Measurements from ENCODE around the gene TMEM184B. TPM values are rescaled to one million over a fixed set of nuclear protein-coding genes. Genes with fewer than 3 reads are reported as not detected.
"Not testable (repeated sequence)": the region's sequence is repeated elsewhere in the genome, so short reads cannot be mapped to it uniquely, and the experiment has no call there.

The TMEM184B gene
- polyA plus RNA-seq, 4 donors, result 7.3 to 47.4 (median 20.3) TPM

GRCh38 chr22:38180841-38181452, 91.9 kb downstream of the TMEM184B start:
- DNase-seq (peak; percentile 55 to 81), FAIRE-seq (no peak)
- Histone ChIP-seq H3K4me1 (ENCODE audit: control insufficient read depth in 3 of 3, insufficient read depth in 2 of 3, low read depth in 1 of 3, low read length in 2 of 3) (peaks cover 3 to 32% (median 11%) of the 10 kb centered on the region in 3 donors), H3K27ac (ENCODE audit: low read depth in 1 of 3, low read length in 2 of 3) (peak overlapping the region; percentile 77 to 96 (median 85)), H3K36me3 (ENCODE audit: control insufficient read depth in 3 of 3, insufficient read depth in 2 of 3, low read depth in 1 of 3, low read length in 3 of 3) (peaks cover 0 to 2% (median 0%) of the 10 kb centered on the region in 3 donors), H3K4me3 (ENCODE audit: low read depth in 1 of 3, low read length in 3 of 3) (peak overlapping the region; percentile 53 to 60 (median 56)), H3K9me3 (ENCODE audit: control insufficient read depth in 2 of 2, insufficient read depth in 1 of 2, low read depth in 1 of 2, low read length in 1 of 2) (no peaks in the 10 kb centered on the region), H3K27me3 (ENCODE audit: control insufficient read depth in 3 of 3, insufficient read depth in 3 of 3, low read length in 3 of 3) (no peaks in the 10 kb centered on the region)
- 2 to 12% (median 11%) methylated on average over 14 of the region's 14 CpGs for WGBS, 3 donors

GRCh38 chr22:38178605-38178937, 94.2 kb downstream of the TMEM184B start:
- 92 to 94% (median 93%) methylated on average over 7 of the region's 7 CpGs for WGBS, 3 donors

GRCh38 chr22:38177926-38178604, 94.7 kb downstream of the TMEM184B start:
- Histone ChIP-seq H3K4me3 (ENCODE audit: low read depth in 1 of 3, low read length in 3 of 3) (no peak overlapping the region), H3K36me3 (ENCODE audit: control insufficient read depth in 3 of 3, insufficient read depth in 2 of 3, low read depth in 1 of 3, low read length in 3 of 3) (peaks cover 0 to 10% (median 0%) of the 10 kb centered on the region in 3 donors), H3K9me3 (ENCODE audit: control insufficient read depth in 2 of 2, insufficient read depth in 1 of 2, low read depth in 1 of 2, low read length in 1 of 2) (no peaks in the 10 kb centered on the region), H3K4me1 (ENCODE audit: control insufficient read depth in 3 of 3, insufficient read depth in 2 of 3, low read depth in 1 of 3, low read length in 2 of 3) (peaks cover 3 to 40% (median 15%) of the 10 kb centered on the region in 3 donors), H3K27ac (ENCODE audit: low read depth in 1 of 3, low read length in 2 of 3) (peak overlapping the region in 2 of 3 donors; percentile 49 to 86), H3K27me3 (ENCODE audit: control insufficient read depth in 3 of 3, insufficient read depth in 3 of 3, low read length in 3 of 3) (no peaks in the 10 kb centered on the region)
- 43 to 54% (median 53%) methylated on average over 15 of the region's 15 CpGs for WGBS, 3 donors
- FAIRE-seq (no peak), DNase-seq (peak; percentile 73 to 82)

More at GRCh38 chr22:38178605-38178937, 94.2 kb downstream of the TMEM184B start:
- H3K27ac ChIP-seq (ENCODE audit: low read depth in 1 of 3, low read length in 2 of 3), result peak overlapping the region in 1 of 3 donors; percentile 86
- not testable (repeated sequence) for DNase-seq; FAIRE-seq; H3K27me3 ChIP-seq (ENCODE audit: control insufficient read depth in 3 of 3, insufficient read depth in 3 of 3, low read length in 3 of 3); H3K9me3 ChIP-seq (ENCODE audit: control insufficient read depth in 2 of 2, insufficient read depth in 1 of 2, low read depth in 1 of 2, low read length in 1 of 2); H3K36me3 ChIP-seq (ENCODE audit: control insufficient read depth in 3 of 3, insufficient read depth in 2 of 3, low read depth in 1 of 3, low read length in 3 of 3); H3K4me3 ChIP-seq (ENCODE audit: low read depth in 1 of 3, low read length in 3 of 3)
- peaks cover 3 to 35% (median 11%) of the 10 kb centered on the region in 3 donors for H3K4me1 ChIP-seq (ENCODE audit: control insufficient read depth in 3 of 3, insufficient read depth in 2 of 3, low read depth in 1 of 3, low read length in 2 of 3)

GRCh38 chr22:38177571-38177925, 95.3 kb downstream of the TMEM184B start:
- FAIRE-seq; H3K4me3 ChIP-seq (ENCODE audit: low read depth in 1 of 3, low read length in 3 of 3); DNase-seq; H3K9me3 ChIP-seq (ENCODE audit: control insufficient read depth in 2 of 2, insufficient read depth in 1 of 2, low read depth in 1 of 2, low read length in 1 of 2); H3K27me3 ChIP-seq (ENCODE audit: control insufficient read depth in 3 of 3, insufficient read depth in 3 of 3, low read length in 3 of 3): not testable (repeated sequence)
- Histone ChIP-seq H3K36me3 (ENCODE audit: control insufficient read depth in 3 of 3, insufficient read depth in 2 of 3, low read depth in 1 of 3, low read length in 3 of 3) (peaks cover 0 to 13% (median 0%) of the 10 kb centered on the region in 3 donors), H3K27ac (ENCODE audit: low read depth in 1 of 3, low read length in 2 of 3) (peak overlapping the region in 2 of 3 donors; percentile 49 to 86), H3K4me1 (ENCODE audit: control insufficient read depth in 3 of 3, insufficient read depth in 2 of 3, low read depth in 1 of 3, low read length in 2 of 3) (peaks cover 3 to 41% (median 19%) of the 10 kb centered on the region in 3 donors)
- WGBS, 3 donors, result 62 to 73% (median 70%) methylated on average over 9 of the region's 9 CpGs

- no peak for DNase-seq
- FAIRE-seq, result no peak
- Histone ChIP-seq H3K27me3 (ENCODE audit: control insufficient read depth in 3 of 3, insufficient read depth in 3 of 3, low read length in 3 of 3) (no peaks in the 10 kb centered on the region), H3K4me1 (ENCODE audit: control insufficient read depth in 3 of 3, insufficient read depth in 2 of 3, low read depth in 1 of 3, low read length in 2 of 3) (peaks cover 3 to 40% (median 19%) of the 10 kb centered on the region in 3 donors), H3K4me3 (ENCODE audit: low read depth in 1 of 3, low read length in 3 of 3) (no peak overlapping the region), H3K27ac (ENCODE audit: low read depth in 1 of 3, low read length in 2 of 3) (peak overlapping the region in 1 of 3 donors; percentile 32), H3K9me3 (ENCODE audit: control insufficient read depth in 2 of 2, insufficient read depth in 1 of 2, low read depth in 1 of 2, low read length in 1 of 2) (no peaks in the 10 kb centered on the region), H3K36me3 (ENCODE audit: control insufficient read depth in 3 of 3, insufficient read depth in 2 of 3, low read depth in 1 of 3, low read length in 3 of 3) (peaks cover 0 to 15% (median 0%) of the 10 kb centered on the region in 3 donors)
- 95 to 100% (median 95%) methylated on average over 3 to 4 of the region's 4 CpGs for WGBS, 3 donors
These were observed 95.8 kb downstream of the TMEM184B start for GRCh38 chr22:38177044-38177443.

- 52 to 76% (median 75%) methylated on average over 14 of the region's 14 CpGs for WGBS, 3 donors
- DNase-seq (peak in 1 of 2 donors; percentile 30), FAIRE-seq (no peak)
- no peak overlapping the region for H3K4me3 ChIP-seq (ENCODE audit: low read depth in 1 of 3, low read length in 3 of 3)
- H3K27ac ChIP-seq (ENCODE audit: low read depth in 1 of 3, low read length in 2 of 3), result peak overlapping the region in 2 of 3 donors; percentile 25 to 84
- peaks cover 0 to 15% (median 0%) of the 10 kb centered on the region in 3 donors for H3K36me3 ChIP-seq (ENCODE audit: control insufficient read depth in 3 of 3, insufficient read depth in 2 of 3, low read depth in 1 of 3, low read length in 3 of 3)
- no peaks in the 10 kb centered on the region for H3K27me3 ChIP-seq (ENCODE audit: control insufficient read depth in 3 of 3, insufficient read depth in 3 of 3, low read length in 3 of 3)
- H3K9me3 ChIP-seq (ENCODE audit: control insufficient read depth in 2 of 2, insufficient read depth in 1 of 2, low read depth in 1 of 2, low read length in 1 of 2), result no peaks in the 10 kb centered on the region
- peaks cover 3 to 36% (median 19%) of the 10 kb centered on the region in 3 donors for H3K4me1 ChIP-seq (ENCODE audit: control insufficient read depth in 3 of 3, insufficient read depth in 2 of 3, low read depth in 1 of 3, low read length in 2 of 3)
These were observed 96.6 kb downstream of the TMEM184B start for GRCh38 chr22:38176170-38176741.

- H3K4me3 ChIP-seq (ENCODE audit: low read depth in 1 of 3, low read length in 3 of 3), result no peak overlapping the region
- no peaks in the 10 kb centered on the region for H3K9me3 ChIP-seq (ENCODE audit: control insufficient read depth in 2 of 2, insufficient read depth in 1 of 2, low read depth in 1 of 2, low read length in 1 of 2)
- no peaks in the 10 kb centered on the region for H3K27me3 ChIP-seq (ENCODE audit: control insufficient read depth in 3 of 3, insufficient read depth in 3 of 3, low read length in 3 of 3)
- H3K36me3 ChIP-seq (ENCODE audit: control insufficient read depth in 3 of 3, insufficient read depth in 2 of 3, low read depth in 1 of 3, low read length in 3 of 3), result peaks cover 0 to 15% (median 0%) of the 10 kb centered on the region in 3 donors
- peaks cover 0 to 28% (median 16%) of the 10 kb centered on the region in 3 donors for H3K4me1 ChIP-seq (ENCODE audit: control insufficient read depth in 3 of 3, insufficient read depth in 2 of 3, low read depth in 1 of 3, low read length in 2 of 3)
- no peak for DNase-seq
- peak overlapping the region in 2 of 3 donors; percentile 25 to 55 for H3K27ac ChIP-seq (ENCODE audit: low read depth in 1 of 3, low read length in 2 of 3)
- no peak for FAIRE-seq
- WGBS, 3 donors, result 87 to 94% (median 91%) methylated on average over 17 of the region's 17 CpGs
These were observed 97.3 kb downstream of the TMEM184B start for GRCh38 chr22:38175206-38176118.

GRCh38 chr22:38174626-38175025, 98.2 kb downstream of the TMEM184B start:
- Histone ChIP-seq H3K27ac (ENCODE audit: low read depth in 1 of 3, low read length in 2 of 3) (no peak overlapping the region), H3K36me3 (ENCODE audit: control insufficient read depth in 3 of 3, insufficient read depth in 2 of 3, low read depth in 1 of 3, low read length in 3 of 3) (peaks cover 0 to 19% (median 0%) of the 10 kb centered on the region in 3 donors), H3K27me3 (ENCODE audit: control insufficient read depth in 3 of 3, insufficient read depth in 3 of 3, low read length in 3 of 3) (no peaks in the 10 kb centered on the region), H3K4me3 (ENCODE audit: low read depth in 1 of 3, low read length in 3 of 3) (no peak overlapping the region), H3K4me1 (ENCODE audit: control insufficient read depth in 3 of 3, insufficient read depth in 2 of 3, low read depth in 1 of 3, low read length in 2 of 3) (peaks cover 0 to 20% (median 16%) of the 10 kb centered on the region in 3 donors), H3K9me3 (ENCODE audit: control insufficient read depth in 2 of 2, insufficient read depth in 1 of 2, low read depth in 1 of 2, low read length in 1 of 2) (no peaks in the 10 kb centered on the region)
- DNase-seq (no peak), FAIRE-seq (no peak)
- 83 to 88% (median 84%) methylated on average over 14 of the region's 14 CpGs for WGBS, 3 donors
